ENCODE results near the gene PRKAB2.

- TF ChIP-seq LEF1 (IDR thresholded peaks at IDR 0.05; ENCODE audit: borderline replicate concordance) (no peak), FOXK2 (IDR thresholded peaks at IDR 0.05) (no peak), ZNF384 (IDR thresholded peaks at IDR 0.05) (no peak), ARNT (IDR thresholded peaks at IDR 0.05) (no peak), BHLHE40 (IDR thresholded peaks at IDR 0.05; ENCODE audit: borderline replicate concordance) (no peak)
These were observed 4.9 kb downstream of the PRKAB2 start for GRCh38 chr1:147167365-147167764.

All from HEK293T (cell line).